Measurements from ENCODE around the gene ZNF300.
"Not testable (repeated sequence)": the region's sequence is repeated elsewhere in the genome, so short reads cannot be mapped to it uniquely, and the experiment has no call there.

Gene ZNF300

DNA sequence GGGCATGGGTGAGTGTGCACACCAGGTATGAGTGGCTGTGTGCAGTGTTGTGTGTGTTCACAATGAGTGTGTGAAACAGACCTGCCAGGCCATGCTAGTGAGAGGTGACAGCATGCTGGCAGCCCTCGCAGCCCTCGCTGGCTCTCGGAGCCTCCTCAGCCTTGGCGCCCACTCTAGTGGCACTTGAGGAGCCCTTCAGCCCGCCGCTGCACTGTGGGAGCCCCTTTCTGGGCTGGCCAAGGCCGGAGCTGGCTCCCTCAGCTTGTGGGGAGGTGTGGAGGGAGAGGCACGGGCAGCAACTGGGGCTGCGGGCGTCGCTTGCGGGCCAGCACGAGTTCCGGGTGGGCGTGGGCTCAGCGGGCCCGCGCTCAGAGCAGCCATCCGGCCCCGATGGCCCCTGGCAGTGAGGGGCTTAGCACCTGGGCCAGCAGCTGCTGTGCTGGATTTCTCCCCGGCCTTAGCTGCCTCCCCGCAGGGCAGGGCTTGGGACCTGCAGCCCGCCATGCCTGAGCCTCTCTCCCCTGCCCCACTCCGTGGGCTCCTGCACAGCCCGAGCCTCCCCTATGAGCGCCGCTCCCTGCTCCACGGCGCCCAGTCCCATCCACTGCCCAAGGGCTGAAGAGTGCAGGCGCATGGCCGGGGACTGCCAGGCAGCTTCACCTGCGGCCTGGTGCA lies 59.5 kb downstream of the ZNF300 start:
- not testable (repeated sequence) for DNase-seq

All from NCI-H1694 treated with DMSO at 0.1 percent for 48 hours (cell line).